NT2/D1 (cell line): ENCODE measurements around the gene ATP8B1.

ENCODE experiments used
- DNase-seq: peaks from one replicate; pipeline ENCODE4 v3.0.0-alpha.2; 2011; ENCODE audit warnings: low read depth, low spot score
- H3K27me3 ChIP-seq: 2 replicates; pipeline ENCODE4 v1.6.0; 2011; ENCODE audit warnings: mild to moderate bottlenecking; ENCODE audit not compliant: insufficient read length, insufficient read depth
- H3K36me3 ChIP-seq: 2 replicates; pipeline ENCODE4 v1.6.1; 2011; ENCODE audit warnings: mild to moderate bottlenecking, low read length, mixed read lengths; ENCODE audit not compliant: insufficient read depth, insufficient read length
- H3K4me1 ChIP-seq: 2 replicates; pipeline ENCODE4 v1.5.1; 2011; ENCODE audit not compliant: insufficient read depth, insufficient read length
- H3K4me3 ChIP-seq: 2 replicates; pipeline ENCODE4 v1.5.1; 2011; ENCODE audit warnings: low read depth; ENCODE audit not compliant: insufficient read length
- H3K9ac ChIP-seq: 2 replicates; pipeline ENCODE4 v1.6.0; 2011; ENCODE audit warnings: low read depth; ENCODE audit not compliant: insufficient read length
- H3K9me3 ChIP-seq: 2 replicates; pipeline ENCODE4 v1.5.1; 2011; ENCODE audit warnings: mild to moderate bottlenecking, low read length; ENCODE audit not compliant: insufficient read depth
- SUZ12 ChIP-seq: IDR thresholded peaks from 2 replicates; pipeline ENCODE4 v1.6.1; 2011; ENCODE audit not compliant: insufficient read length, insufficient read depth; ENCODE audit errors: extremely low read depth
- YY1 ChIP-seq: IDR thresholded peaks from 2 replicates; pipeline ENCODE4 v1.6.1; 2011; ENCODE audit not compliant: insufficient read length, insufficient read depth
- ZNF274 ChIP-seq: IDR thresholded peaks from 2 replicates; pipeline ENCODE4 v1.6.1; 2011; ENCODE audit warnings: mild to moderate bottlenecking, low read depth, low read length

ATP8B1 gene

GRCh38 chr18:57696271-57696670, 106.8 kb downstream of the ATP8B1 start:
- H3K4me3 ChIP-seq: no peak overlapping the region
- DNase-seq: no peak
- H3K4me1 ChIP-seq: peaks cover 2% of the 10 kb centered on the region
- no peaks in the 10 kb centered on the region for H3K36me3 ChIP-seq
- no peaks in the 10 kb centered on the region for H3K9me3 ChIP-seq
- H3K9ac ChIP-seq: no peak overlapping the region
- TF ChIP-seq YY1: no peak
- TF ChIP-seq SUZ12: no peak
- no peak for TF ChIP-seq ZNF274
- H3K27me3 ChIP-seq: no peaks in the 10 kb centered on the region

DNA sequence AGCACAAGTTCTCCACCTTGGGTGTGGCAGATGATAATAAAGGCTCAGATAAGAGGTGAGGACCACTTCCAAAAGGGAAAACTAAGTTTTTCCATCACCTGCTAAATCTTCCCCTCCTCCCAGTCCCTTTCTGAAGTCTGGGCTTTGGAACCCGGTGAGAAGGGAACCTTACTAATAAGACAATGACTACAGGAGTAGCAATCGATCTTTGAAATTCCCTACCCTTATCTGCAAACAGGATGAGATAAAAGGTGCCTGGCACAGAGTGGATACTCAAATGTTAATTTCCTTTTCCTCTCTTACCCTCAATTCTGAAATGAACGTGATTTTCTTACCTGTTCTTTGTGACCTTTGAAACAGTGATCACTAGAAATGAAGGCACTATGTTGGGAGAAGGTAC, 111.8 kb downstream of the ATP8B1 start:
- H3K9ac ChIP-seq: no peak overlapping the region
- no peak overlapping the region for H3K4me3 ChIP-seq
- peaks cover 2% of the 10 kb centered on the region for H3K4me1 ChIP-seq
- DNase-seq: no peak
- H3K9me3 ChIP-seq: no peaks in the 10 kb centered on the region
- TF ChIP-seq SUZ12 (no peak), ZNF274 (no peak), YY1 (no peak)
- H3K36me3 ChIP-seq: no peaks in the 10 kb centered on the region
- H3K27me3 ChIP-seq: no peaks in the 10 kb centered on the region

DNA sequence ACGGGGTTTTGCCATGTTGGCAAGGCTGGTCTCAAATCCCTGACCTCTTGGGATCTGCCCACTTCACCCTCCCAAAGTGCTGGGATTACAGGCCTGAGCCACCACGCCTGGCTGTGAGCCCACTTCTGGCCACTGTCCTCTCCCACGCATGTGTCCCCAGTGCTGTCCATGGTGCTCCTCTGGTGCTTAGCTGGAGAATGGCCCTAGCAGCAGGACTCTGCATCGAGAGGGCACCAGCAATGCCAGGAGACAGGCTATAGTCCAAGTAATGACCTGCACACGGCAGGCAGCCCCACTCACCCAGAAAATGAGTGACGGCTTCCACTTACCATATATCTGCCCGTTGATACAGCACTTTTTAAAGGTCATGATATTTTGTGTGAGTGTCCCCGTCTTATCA, 115.1 kb downstream of the ATP8B1 start:
- no peak for TF ChIP-seq SUZ12
- no peak for TF ChIP-seq YY1
- no peak for TF ChIP-seq ZNF274
- no peak for DNase-seq
- Histone ChIP-seq H3K4me1 (no peaks in the 10 kb centered on the region), H3K27me3 (no peaks in the 10 kb centered on the region), H3K36me3 (no peaks in the 10 kb centered on the region), H3K9ac (no peak overlapping the region), H3K4me3 (no peak overlapping the region), H3K9me3 (no peaks in the 10 kb centered on the region)

DNA sequence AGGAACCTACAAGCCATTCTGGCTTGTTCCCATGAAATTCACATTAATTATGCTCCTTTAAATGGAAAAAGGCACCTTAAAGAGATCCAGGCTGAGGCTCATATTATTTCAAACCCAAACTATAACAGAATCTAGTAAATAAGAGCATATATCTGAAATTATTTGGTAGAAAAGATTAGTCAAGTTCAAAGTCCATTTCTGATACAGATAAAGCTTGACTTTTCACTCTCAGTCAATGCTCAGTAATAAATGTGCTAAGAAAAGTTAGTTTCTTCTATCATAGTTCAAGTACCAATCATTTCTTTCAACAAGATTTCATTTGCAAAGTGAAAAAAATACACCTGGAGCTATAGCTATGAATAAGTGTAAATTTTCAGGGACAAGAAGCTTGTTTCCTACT, 119.6 kb downstream of the ATP8B1 start:
- no peaks in the 10 kb centered on the region for H3K4me1 ChIP-seq
- no peak overlapping the region for H3K4me3 ChIP-seq
- no peak overlapping the region for H3K9ac ChIP-seq
- no peak for DNase-seq
- no peaks in the 10 kb centered on the region for H3K36me3 ChIP-seq
- no peaks in the 10 kb centered on the region for H3K9me3 ChIP-seq
- TF ChIP-seq SUZ12 (no peak), YY1 (no peak), ZNF274 (no peak)
- no peaks in the 10 kb centered on the region for H3K27me3 ChIP-seq

GRCh38 chr18:57677262-57678211, 125.6 kb downstream of the ATP8B1 start:
- Histone ChIP-seq H3K9me3 (no peaks in the 10 kb centered on the region), H3K36me3 (no peaks in the 10 kb centered on the region), H3K27me3 (no peaks in the 10 kb centered on the region), H3K4me3 (no peak overlapping the region), H3K9ac (no peak overlapping the region), H3K4me1 (no peaks in the 10 kb centered on the region)
- DNase-seq: no peak
- no peak for TF ChIP-seq YY1
- no peak for TF ChIP-seq ZNF274
- no peak for TF ChIP-seq SUZ12

- no peaks in the 10 kb centered on the region for H3K4me1 ChIP-seq
- no peak for TF ChIP-seq ZNF274
- no peak for TF ChIP-seq SUZ12
- TF ChIP-seq YY1: no peak
- H3K27me3 ChIP-seq: no peaks in the 10 kb centered on the region
- no peak for DNase-seq
- H3K4me3 ChIP-seq: no peak overlapping the region
- H3K9me3 ChIP-seq: no peaks in the 10 kb centered on the region
- H3K9ac ChIP-seq: no peak overlapping the region
- H3K36me3 ChIP-seq: no peaks in the 10 kb centered on the region
These were observed 128.2 kb downstream of the ATP8B1 start for GRCh38 chr18:57674891-57675290.

DNA sequence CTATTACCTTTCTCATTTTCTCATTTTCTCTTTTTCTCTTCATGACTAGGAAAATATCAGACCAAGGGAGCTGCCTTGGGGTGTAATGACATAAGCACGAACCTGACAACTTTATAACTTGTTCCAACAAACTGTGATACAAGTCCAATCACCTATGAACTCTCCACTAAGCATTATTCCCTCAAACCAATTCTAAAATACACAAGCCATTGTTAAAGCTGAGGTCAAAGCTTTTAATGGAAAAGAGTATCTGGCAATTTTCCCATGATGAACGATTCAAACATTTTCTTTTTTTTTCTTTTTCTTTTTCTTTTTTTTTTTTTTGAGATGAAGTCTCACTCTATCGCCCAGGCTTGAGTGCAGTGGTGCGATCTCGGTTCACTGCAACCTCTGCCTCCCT, 133.1 kb downstream of the ATP8B1 start:
- TF ChIP-seq YY1 (no peak), SUZ12 (no peak), ZNF274 (no peak)
- no peaks in the 10 kb centered on the region for H3K9me3 ChIP-seq
- no peaks in the 10 kb centered on the region for H3K36me3 ChIP-seq
- no peak for DNase-seq
- H3K9ac ChIP-seq: no peak overlapping the region
- H3K4me1 ChIP-seq: no peaks in the 10 kb centered on the region
- H3K4me3 ChIP-seq: no peak overlapping the region
- no peaks in the 10 kb centered on the region for H3K27me3 ChIP-seq

DNA sequence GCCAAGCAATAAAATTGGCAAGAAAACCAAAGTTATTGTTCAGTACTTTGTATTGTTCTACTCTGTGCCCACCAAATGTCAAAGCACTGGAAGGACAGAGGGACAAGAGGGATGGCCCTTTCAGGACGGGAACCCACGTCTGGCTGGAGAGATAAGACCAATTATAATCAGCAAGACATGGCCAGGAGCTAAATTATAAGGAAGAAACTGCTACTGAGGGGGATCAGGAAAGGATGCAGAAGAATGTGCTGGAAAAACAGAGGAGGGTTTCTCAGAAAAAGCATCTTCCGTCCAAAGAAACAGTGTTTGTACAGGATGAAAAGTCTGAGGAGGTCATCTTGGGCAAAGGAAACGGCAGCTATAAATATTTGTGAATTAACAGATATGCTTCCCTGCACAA, 135.1 kb downstream of the ATP8B1 start:
- no peak for TF ChIP-seq YY1
- TF ChIP-seq SUZ12: no peak
- no peak for TF ChIP-seq ZNF274
- Histone ChIP-seq H3K4me1 (no peaks in the 10 kb centered on the region), H3K9ac (no peak overlapping the region), H3K4me3 (no peak overlapping the region), H3K9me3 (no peaks in the 10 kb centered on the region), H3K27me3 (no peaks in the 10 kb centered on the region), H3K36me3 (no peaks in the 10 kb centered on the region)
- DNase-seq: no peak
